Cerebellar cortex (tissue), 1 donor: Measurements from ENCODE around the gene IGSF9B.

Experiments
- DNase-seq: peaks from one replicate; pipeline ENCODE4 v3.0.0-alpha.2; 2015; ENCODE audit warnings: low spot score

IGSF9B gene

DNA sequence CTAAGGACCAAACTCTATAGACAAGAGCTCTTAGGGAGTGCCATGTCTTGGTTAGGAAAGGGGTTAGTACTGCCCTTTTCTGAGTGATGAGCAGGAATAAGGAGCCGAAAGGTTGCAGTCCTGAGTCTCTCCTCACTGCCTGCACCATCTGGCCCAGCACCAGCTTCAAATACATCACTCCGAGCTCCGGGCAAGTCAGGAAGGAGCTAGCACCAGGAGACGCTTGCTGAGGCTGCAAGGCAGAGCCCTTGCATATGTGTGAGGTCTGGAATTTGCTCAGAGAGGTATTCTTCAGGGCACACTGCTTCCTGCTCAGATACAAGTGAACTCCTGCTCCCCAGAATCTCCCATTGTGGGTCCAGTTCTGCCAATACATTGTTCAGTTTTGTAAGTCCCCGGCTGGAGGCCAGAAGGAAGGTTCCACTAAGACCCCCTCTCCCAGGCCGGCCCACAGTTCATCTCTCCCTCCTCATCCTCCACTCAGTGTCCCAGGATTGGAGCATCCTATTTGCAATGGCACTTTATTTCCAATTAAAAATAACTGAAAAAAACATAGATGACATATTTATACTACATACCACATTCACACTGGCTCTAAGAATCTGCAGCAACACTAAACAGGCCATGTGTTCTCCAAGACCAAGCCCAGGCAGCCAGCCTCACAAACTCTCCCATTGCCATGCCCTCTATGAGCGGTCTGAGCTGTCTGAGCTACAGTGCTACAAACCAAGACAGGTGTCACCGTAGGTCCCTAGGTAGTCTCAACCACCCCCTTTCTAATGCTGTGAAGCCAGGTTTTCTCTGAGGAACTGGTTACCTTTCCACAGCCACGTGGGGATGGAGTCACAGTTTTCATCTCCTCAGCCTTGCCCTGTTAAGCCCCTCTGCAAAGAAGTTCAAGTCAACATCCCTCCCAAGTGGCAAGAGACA lies 56.3 kb downstream of the IGSF9B start:
- no peak for DNase-seq

DNA sequence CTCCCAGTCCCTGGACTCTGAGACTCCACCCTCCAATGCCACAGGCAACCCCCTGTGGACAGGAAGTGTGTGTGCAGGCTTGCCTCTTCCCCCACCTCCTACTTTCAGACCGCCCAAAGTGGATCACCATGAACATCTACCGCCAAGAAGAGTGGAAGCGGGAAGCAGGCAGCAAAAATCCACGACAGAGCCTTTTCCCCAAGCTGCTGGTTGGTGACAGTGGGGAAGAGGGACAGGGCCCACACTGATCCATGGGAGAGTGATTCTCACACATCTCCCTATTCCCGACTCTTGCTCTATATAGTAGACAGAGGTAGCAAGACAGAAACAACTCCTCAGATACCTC lies 58.0 kb downstream of the IGSF9B start:
- DNase-seq, result no peak

DNA sequence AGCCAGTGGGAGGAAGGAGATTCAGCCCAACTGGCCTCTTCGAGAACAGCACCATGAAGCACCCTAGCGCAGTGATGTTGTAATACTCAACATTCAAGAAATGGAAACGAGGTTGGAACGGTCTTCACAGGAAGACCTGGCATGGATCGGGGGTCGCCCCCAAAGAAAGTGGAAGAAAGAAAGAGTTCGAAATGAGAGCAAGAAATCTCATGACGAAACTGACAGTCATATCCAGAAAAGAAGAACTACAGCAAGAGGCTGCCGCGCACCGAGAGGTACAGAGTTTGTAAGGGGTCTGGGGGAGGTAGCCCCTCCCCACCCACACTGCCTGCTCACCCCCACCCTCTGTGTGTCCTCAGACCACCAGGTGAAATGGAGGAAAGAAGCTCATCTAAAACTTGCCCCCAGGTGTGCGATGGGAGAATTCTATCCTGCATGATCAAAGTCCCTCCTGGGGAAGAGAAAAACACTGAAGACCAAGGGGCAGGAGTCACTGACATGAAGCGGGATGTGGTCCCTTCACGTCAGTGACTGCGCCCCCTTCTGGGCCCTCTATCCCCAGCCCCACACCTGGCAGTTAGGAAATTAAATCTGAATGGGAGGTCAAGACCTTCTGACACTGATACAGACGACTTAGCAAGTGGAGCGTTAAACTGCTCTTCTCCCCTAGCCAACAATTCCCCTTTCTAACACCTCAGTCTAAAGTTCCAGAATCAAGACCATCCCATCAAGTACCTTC lies 58.6 kb downstream of the IGSF9B start:
- no peak for DNase-seq

GRCh38 chr11:133897331-133897650 lies 59.5 kb downstream of the IGSF9B start:
- no peak for DNase-seq

DNA sequence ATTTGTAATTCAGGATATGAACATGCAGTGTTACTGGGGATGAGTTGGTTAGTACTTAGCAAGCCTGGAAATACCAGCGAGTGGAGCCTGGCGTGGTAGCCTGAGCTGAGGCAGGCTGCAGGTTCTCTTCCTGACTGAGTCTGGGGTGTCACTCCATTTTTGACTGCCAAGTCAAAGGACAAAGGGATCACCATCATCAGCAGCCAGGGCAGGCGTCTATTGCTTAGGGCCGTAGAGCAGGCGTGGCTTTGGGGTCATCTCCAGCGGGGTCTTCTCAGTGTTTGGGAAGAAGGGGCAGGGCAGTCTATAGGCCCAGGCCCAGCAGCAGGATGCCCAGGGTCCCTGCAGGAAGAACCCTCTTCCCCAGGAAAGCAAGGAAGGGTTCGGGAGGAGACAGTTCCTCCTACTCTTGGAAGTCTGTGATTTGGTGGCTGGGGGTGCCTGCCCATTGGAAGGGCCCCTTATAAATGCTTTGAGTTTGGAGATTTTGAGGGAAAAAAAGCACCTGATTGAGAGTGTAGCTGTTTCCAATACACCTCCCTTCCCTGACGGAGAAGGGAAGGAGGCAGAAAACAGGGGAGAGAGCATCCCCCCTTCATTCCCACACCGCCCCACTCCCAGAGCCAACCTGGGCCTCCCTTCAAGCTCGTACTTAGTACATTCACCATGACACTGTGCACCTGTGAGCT lies 60.0 kb downstream of the IGSF9B start:
- DNase-seq, result no peak

GRCh38 chr11:133896028-133896427 lies 60.7 kb downstream of the IGSF9B start:
- no peak for DNase-seq

GRCh38 chr11:133895551-133895950 lies 61.2 kb downstream of the IGSF9B start:
- DNase-seq, result no peak

GRCh38 chr11:133895061-133895479 lies 61.7 kb downstream of the IGSF9B start:
- no peak for DNase-seq

GRCh38 chr11:133893381-133893780 lies 63.4 kb downstream of the IGSF9B start:
- no peak for DNase-seq

- no peak for DNase-seq
Observed at GRCh38 chr11:133892584-133893380, 64.0 kb downstream of the IGSF9B start.

DNA sequence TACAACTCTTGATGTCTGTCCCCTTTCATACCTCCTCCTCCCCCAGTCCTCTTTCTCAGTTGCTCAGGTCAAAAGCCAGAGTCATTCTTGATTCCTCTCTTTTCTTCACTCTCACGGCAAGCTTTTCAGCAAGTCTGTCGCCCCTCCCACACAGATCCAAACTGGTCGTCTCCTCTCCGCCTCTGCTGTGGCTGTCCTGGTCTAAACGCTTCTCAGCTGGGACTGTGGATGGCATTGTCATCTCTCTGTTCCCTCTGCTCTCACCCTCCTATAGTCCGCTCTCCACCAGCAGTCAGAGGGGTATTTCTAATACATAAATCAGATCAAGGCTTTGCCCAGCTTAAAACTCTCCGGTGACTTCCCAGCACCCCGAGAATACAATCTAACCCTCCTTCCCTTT lies 64.6 kb downstream of the IGSF9B start:
- no peak for DNase-seq

DNA sequence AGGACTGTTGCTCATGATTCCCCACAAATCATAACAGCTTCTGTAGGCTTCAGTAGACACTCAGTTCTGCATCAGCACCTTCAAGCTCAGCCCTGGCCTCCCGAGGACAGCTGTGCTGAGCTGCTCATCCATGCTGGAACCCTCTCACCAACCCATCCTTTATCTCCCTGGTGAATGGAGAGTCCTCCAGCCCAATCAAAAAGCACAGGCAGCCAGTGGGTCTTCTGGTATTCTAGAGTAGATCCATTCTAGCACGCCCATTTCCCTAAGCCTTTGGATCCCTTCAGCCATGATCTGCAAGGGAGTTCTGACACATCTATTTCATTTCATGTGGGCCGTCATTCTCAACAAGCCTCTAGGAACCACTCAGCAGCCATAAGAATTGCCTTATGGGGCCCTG lies 66.9 kb downstream of the IGSF9B start:
- no peak for DNase-seq

GRCh38 chr11:133889188-133889587 lies 67.6 kb downstream of the IGSF9B start:
- no peak for DNase-seq

DNA sequence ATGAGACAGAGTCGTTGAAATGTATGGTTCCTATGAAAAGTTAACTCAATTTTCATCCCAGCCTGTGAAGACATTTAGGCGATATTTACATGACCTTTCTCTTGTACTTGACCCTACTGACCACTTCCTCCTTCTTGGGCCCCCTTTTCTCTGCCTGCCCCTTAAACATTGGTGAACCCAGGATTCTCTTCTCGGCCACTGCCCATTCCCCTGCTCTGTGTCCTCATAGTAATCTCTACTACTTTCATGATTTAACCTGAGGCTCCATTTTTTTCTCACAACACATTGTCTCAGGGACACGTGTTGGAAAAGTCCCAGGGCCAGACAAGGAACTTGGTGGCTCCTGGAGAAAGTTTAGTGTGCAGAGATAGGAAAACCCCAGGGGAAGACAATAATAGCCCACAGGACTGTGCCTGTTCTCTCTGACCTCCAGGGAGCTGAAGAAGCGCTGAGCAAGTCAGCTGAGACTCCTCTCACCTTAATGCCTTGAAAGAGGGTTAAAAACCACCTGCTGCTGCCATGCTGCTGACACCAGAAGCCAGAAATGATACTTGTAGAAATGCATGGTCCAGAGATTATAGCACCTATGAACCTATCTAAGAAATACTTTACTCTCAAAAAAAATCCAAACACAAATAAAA lies 69.0 kb downstream of the IGSF9B start:
- DNase-seq, result no peak

DNA sequence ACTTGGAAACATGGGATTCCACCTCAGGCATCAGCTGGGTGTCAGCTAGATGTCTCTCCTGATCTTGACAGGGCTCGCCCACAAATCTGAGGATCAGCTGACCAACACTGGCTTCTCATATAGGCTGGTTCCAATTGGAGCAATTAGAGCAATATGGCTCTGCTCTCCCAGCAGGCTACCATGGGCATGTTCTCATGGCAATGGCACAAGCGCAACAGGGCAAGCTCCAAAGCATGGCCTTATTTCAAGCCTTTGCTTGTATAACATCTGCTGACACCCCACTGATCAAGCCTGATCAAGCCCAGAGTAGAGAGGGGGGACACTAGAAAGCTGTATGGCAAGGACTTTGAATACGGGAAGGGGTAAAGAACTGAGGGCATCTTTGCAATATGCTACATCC lies 70.7 kb downstream of the IGSF9B start:
- DNase-seq, result no peak

- no peak for DNase-seq
Observed at GRCh38 chr11:133872160-133872559, 84.6 kb downstream of the IGSF9B start.

- no peak for DNase-seq
Observed at GRCh38 chr11:133867456-133867855, 89.3 kb downstream of the IGSF9B start.

DNA sequence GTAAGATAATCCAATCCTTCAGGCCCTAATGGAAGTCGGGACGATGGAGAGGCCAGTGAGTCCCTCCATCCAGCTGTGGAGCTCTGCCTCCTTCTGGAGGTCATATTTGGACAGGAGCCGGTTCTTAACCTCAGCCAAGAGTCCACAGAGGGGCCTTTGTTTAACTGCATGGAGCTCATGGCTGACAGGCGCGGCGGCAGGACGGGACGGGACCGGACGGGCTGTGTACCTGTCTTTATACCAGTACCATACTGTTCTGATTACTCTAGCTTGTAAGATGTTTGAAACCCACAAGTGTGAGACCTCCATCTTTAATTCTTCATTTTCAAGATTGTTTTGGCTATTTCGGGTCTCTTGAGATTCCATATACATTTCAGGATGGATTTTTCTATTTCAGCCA lies 91.3 kb downstream of the IGSF9B start:
- DNase-seq, result no peak

DNA sequence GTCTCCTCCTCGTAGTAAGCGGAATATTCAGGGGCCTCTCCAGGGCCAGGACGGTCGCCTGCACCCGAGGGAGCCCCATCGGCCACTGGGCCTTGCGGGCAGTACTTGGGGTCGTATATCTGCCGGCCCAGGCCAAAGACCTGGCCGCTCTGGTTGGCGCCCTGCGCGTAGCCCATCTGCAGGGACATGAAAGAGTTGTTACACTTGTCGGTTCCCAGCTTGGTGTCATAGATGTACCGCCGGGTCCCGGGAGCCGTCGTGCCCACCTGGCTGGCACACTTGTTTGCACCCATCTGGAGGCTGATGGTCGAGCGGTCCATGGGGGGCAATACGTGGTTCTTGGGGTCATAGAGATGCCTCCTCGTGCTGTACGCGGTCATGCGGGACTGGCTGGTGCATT lies 92.0 kb downstream of the IGSF9B start:
- no peak for DNase-seq

- DNase-seq, result no peak
Observed at GRCh38 chr11:133860151-133860550, 96.6 kb downstream of the IGSF9B start.
